GM13977 (cell line): ENCODE data around the gene SENP3.

Experiments used
- DNase-seq: peaks from one replicate; pipeline ENCODE4 v3.0.0; 2012; ENCODE audit warnings: low spot score
- CTCF ChIP-seq: IDR thresholded peaks from 2 replicates; pipeline ENCODE4 v1.5.1; 2012; ENCODE audit warnings: mild to moderate bottlenecking, control low read depth; ENCODE audit not compliant: insufficient read depth; ENCODE audit errors: extremely low read depth, missing control alignments
- in situ Hi-C: fragments of 300-500 bp; cut with MboI; formaldehyde crosslinking; loops from one replicate; pipeline ENCODE4 v1.12.0; 2022; ENCODE audit warnings: low sequenced_read_pairs, low pct_unique_long_range_greater_than_20kb, mixed read lengths, inconsistent platforms; ENCODE audit not compliant: unreplicated experiment

SENP3 gene

GRCh38 chr17:7614425-7615264 is 52.9 kb downstream of the SENP3 start, which contains the start of gene FXR2:
TSS of gene FXR2 (minus strand) at chr17:7614897. CDS start at chr17:7614532, 365 bp downstream.
- DNase-seq = peak; percentile 100
- in situ Hi-C loops = no loop called here
- TF ChIP-seq CTCF = peak; percentile 61

GRCh38 chr17:7615265-7615747 is 53.6 kb downstream of the SENP3 start:
- no peak for DNase-seq
- in situ Hi-C loops = no loop called here
- no peak for TF ChIP-seq CTCF

- no peak for TF ChIP-seq CTCF
- DNase-seq = no peak
- in situ Hi-C loops = no loop called here
These were observed 56.9 kb downstream of the SENP3 start for GRCh38 chr17:7618608-7619007.

GRCh38 chr17:7620835-7621234 is 59.1 kb downstream of the SENP3 start:
- no peak for TF ChIP-seq CTCF
- in situ Hi-C loops = no loop called here
- DNase-seq = no peak
